GM12878 (cell line): ENCODE results near the gene DST. TPM values are rescaled to one million over a fixed set of nuclear protein-coding genes. Genes with fewer than 3 reads are reported as not detected.

Source experiments
- ATAC-seq: fragments of 200-7000 bp; cut with Tn5 transposase; 3 replicates; pipeline ENCODE4 v1.9.1; 2020; ENCODE audit warnings: mild to moderate bottlenecking, moderate library complexity
- BruUV-seq: library from RNA; stranded (reverse); fragments of 400-500 nt; replicated peaks from 2 replicates; lab custom pipeline; 2021; lab: Mats Ljungman, UMichigan
- CTCF ChIA-PET: fragments of 300-600 bp; sonication (Branson Sonifier 250); formaldehyde crosslinking; extraction: SDS; loops from one replicate; lab custom pipeline; 2021; ENCODE audit warnings: inconsistent platforms; lab: Yijun Ruan, JAX
- POLR2A ChIA-PET: fragments of 350-600 bp; formaldehyde crosslinking; extraction: SDS; loops from one replicate; lab custom pipeline; 2021; ENCODE audit warnings: inconsistent platforms; lab: Charles Lee
- RAD21 ChIA-PET: fragments of 300-600 bp; sonication (Branson Sonifier 250); formaldehyde crosslinking; loops from one replicate; lab custom pipeline; 2023; ENCODE audit warnings: antibody characterized with exemption; ENCODE audit not compliant: unreplicated experiment; lab: Charles Lee
- SMC1A ChIA-PET: fragments of 300-600 bp; sonication (Branson Sonifier 250); formaldehyde crosslinking; loops from one replicate; lab custom pipeline; 2023; ENCODE audit not compliant: unreplicated experiment, uncharacterized antibody; lab: Charles Lee
- DNase-seq: peaks from one replicate; pipeline ENCODE4 v3.0.0-alpha.2; 2011; ENCODE audit warnings: low read depth, low spot score
- FAIRE-seq: peaks from 3 replicates; lab custom pipeline; 2011; peaks lifted over from hg19 to GRCh38; lab: Jason Lieb, UNC
- H2AFZ ChIP-seq: 2 replicates; pipeline ENCODE4 v1.6.0; 2011; ENCODE audit warnings: low read depth, low read length, control low read depth; ENCODE audit not compliant: control insufficient read depth
- H3K27ac ChIP-seq: 2 replicates; pipeline ENCODE4 v1.5.1; 2011; ENCODE audit warnings: control low read depth; ENCODE audit not compliant: control insufficient read depth, insufficient read depth
- H3K27me3 ChIP-seq, 2 experiments: replicated peaks in 1 of 2; 2 replicates each; pipeline versions ENCODE4 v1.6.0 to v1.6.1; 2011; ENCODE audit warnings: low read length in 1 of 2; ENCODE audit not compliant: control insufficient read depth in 2 of 2, insufficient read depth in 2 of 2
- H3K36me3 ChIP-seq, 2 experiments: 2 replicates each; pipeline ENCODE4 v1.5.1; 2011; ENCODE audit warnings: low read length in 1 of 2; ENCODE audit not compliant: control insufficient read depth in 2 of 2, insufficient read depth in 2 of 2
- H3K4me1 ChIP-seq: 2 replicates; pipeline ENCODE4 v1.6.1; 2011; ENCODE audit warnings: mild to moderate bottlenecking, low read length, moderate library complexity, mixed read lengths; ENCODE audit not compliant: control insufficient read depth, insufficient read depth
- H3K4me2 ChIP-seq: 2 replicates; pipeline ENCODE4 v1.6.0; 2011; ENCODE audit warnings: control low read depth; ENCODE audit not compliant: control insufficient read depth, insufficient read depth
- H3K4me3 ChIP-seq: fragments of 200-600 bp; sonication (generic); 2 replicates; pipeline ENCODE4 v1.5.1; 2016
- H3K79me2 ChIP-seq: 2 replicates; pipeline ENCODE4 v1.6.0; 2011; ENCODE audit warnings: low read length; ENCODE audit not compliant: control insufficient read depth, insufficient read depth
- H3K9ac ChIP-seq: 2 replicates; pipeline ENCODE4 v1.8.0; 2011; ENCODE audit warnings: low read length, control low read depth, mixed read lengths; ENCODE audit not compliant: control insufficient read depth, insufficient read depth
- H3K9me3 ChIP-seq: replicated peaks from 3 replicates; pipeline ENCODE4 v1.5.1; 2011; ENCODE audit warnings: mild to moderate bottlenecking, low read length; ENCODE audit not compliant: control insufficient read depth, insufficient read depth
- H4K20me1 ChIP-seq: 2 replicates; pipeline ENCODE4 v1.6.0; 2011; ENCODE audit not compliant: control insufficient read depth, insufficient read depth
- CHD1 ChIP-seq: IDR thresholded peaks from 2 replicates; pipeline ENCODE4 v1.6.1; 2012; ENCODE audit warnings: low read depth, low read length, improper control_type of control experiment
- CTCF ChIP-seq, 3 experiments: IDR thresholded peaks in 2 of 3; conservative IDR thresholded peaks in 1 of 3; 2 replicates each; pipeline ENCODE4 v1.5.1; 2011; ENCODE audit warnings: low read depth in 3 of 3, low read length in 3 of 3, mild to moderate bottlenecking in 3 of 3, control low read depth in 2 of 3, moderate library complexity in 2 of 3, inconsistent platforms in 1 of 3, mixed read lengths in 1 of 3; ENCODE audit not compliant: control insufficient read depth in 2 of 3, insufficient read depth in 1 of 3; ENCODE audit errors: extremely low read depth in 1 of 3
- EED ChIP-seq: sonication (generic); IDR thresholded peaks from 2 replicates; pipeline ENCODE4 v1.6.1; 2016; ENCODE audit warnings: antibody characterized with exemption, low read depth
- FOS ChIP-seq: IDR thresholded peaks from 3 replicates; pipeline ENCODE4 v1.6.1; 2011; ENCODE audit warnings: borderline replicate concordance; ENCODE audit not compliant: insufficient read length; ENCODE audit errors: extremely low read depth
- PAX5 ChIP-seq: IDR thresholded peaks from 2 replicates; pipeline ENCODE4 v1.6.1; 2011; ENCODE audit warnings: low read depth, low read length, borderline replicate concordance
- RB1 ChIP-seq: fragments of 450-650 bp; formaldehyde crosslinking; IDR thresholded peaks from 2 replicates; pipeline ENCODE4 v1.6.1; 2017; ENCODE audit warnings: mild to moderate bottlenecking, borderline replicate concordance
- WGBS: methylation state at CpG from one replicate; pipeline ENCODE4 v1.1.6; 2016; ENCODE audit warnings: low lambda C conversion rate; ENCODE audit not compliant: insufficient replicate concordance, insufficient coverage; ENCODE audit errors: missing lambda C conversion rate; 5-methylcytosine and 5-hydroxymethylcytosine counted together
- in situ Hi-C: fragments of 300-500 bp; cut with MboI; formaldehyde crosslinking; loops from 9 replicates; pipeline ENCODE4 v1.14.3; 2018; ENCODE audit warnings: mixed read lengths
- intact Hi-C: fragments of 100-400 bp; cut with micrococcal nuclease; formaldehyde crosslinking; loops from one replicate; pipeline ENCODE4 v1.14.2; 2022; ENCODE audit not compliant: unreplicated experiment
- polyA plus RNA-seq, 11 experiments: library from polyadenylated mRNA; depleted of rRNA in 4 of 11; unstranded in 6 of 11; stranded (reverse) in 5 of 11; fragments of >200 nt; fragmentation: Nextera tagmentation in 4 of 11; fragmentation: Illumina TruSeq in 1 of 11; extraction: Ambion mirVana in 4 of 11; extraction: Trizol in 1 of 11; gene quantifications; 1 replicate in 1 of 11; 2 replicates in 10 of 11; pipeline versions ENCODE4 v1.2.1 to v1.2.3, GENCODE V29; 2011 to 2016; ENCODE audit warnings: inconsistent platforms in 2 of 11, missing spikeins in 2 of 11, low read depth in 1 of 11
- total RNA-seq, 4 experiments: library from RNA; depleted of rRNA in 3 of 4; stranded (reverse); fragments of >200 nt in 3 of 4; fragmentation: Illumina TruSeq in 1 of 4; extraction: Trizol in 1 of 4; gene quantifications; 2 replicates each; pipeline versions ENCODE4 v1.2.1 to v1.2.3, GENCODE V29; 2013 to 2021

Gene DST
- total and polyA plus RNA-seq, 10 of the 15 experiments (the other 5 are each of a cell fraction or from before 2014, with no cell fraction given): 32.1 to 156 (median 75.0) TPM

DNA sequence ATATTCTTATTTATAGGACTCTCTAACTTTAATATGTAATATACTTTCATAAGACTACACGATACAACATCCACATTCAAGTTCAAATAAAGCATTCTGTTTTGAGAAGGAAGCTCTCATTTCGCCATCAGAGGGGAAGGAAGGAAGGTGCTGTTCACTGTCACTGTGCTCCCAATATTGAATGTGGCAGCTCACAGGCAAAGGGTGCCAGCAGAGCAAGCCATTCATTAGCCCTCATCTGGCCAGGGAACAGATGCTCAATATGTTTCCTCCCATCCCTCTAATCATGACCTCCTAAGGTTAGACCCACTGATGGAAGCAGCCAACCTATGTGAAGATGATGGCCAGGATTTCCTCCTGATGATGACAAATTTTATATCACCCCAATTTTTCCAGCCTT lies 154.4 kb downstream of the DST start:
- SMC1A ChIA-PET: interaction anchor here (1.0 to 1.8 kb wide), 2 partner anchors 14 to 53 kb away, joined by 3 to 4 read pairs; no protein-coding TSS in a partner anchor

More for the DNA sequence above, 154.4 kb downstream of the DST start:
- Histone ChIP-seq H3K9ac (no peak overlapping the region), H2AFZ (no peak overlapping the region), H3K27ac (no peak overlapping the region), H3K4me1 (no peaks in the 10 kb centered on the region), H3K4me3 (no peak overlapping the region), H4K20me1 (no peaks in the 10 kb centered on the region), H3K27me3 (no peaks in the 10 kb centered on the region), H3K9me3 (no peaks in the 10 kb centered on the region), H3K79me2 (no peaks in the 10 kb centered on the region), H3K4me2 (no peak overlapping the region), H3K36me3 (peaks cover 6 to 29% of the 10 kb centered on the region in 2 experiments)
- 91% methylated on average over 2 of the region's 2 CpGs for WGBS
- ATAC-seq (no peak), DNase-seq (no peak), FAIRE-seq (no peak)
- intact Hi-C loops: no loop called here
- POLR2A ChIA-PET: no interaction called here
- TF ChIP-seq RB1 (no peak), EED (no peak), FOS (no peak), PAX5 (no peak), CTCF (IDR thresholded peaks at IDR 0.05 in 2 of 3, conservative IDR thresholded peaks at IDR 0.05 in 1 of 3; ENCODE audit: control insufficient read depth in 2 of 3, extremely low read depth in 1 of 3, insufficient read depth in 1 of 3, low read depth in 3 of 3, low read length in 3 of 3) (no peak), CHD1 (no peak)
- CTCF ChIA-PET: interaction anchor here (0.9 to 1.5 kb wide), 2 partner anchors 54 to 82 kb away, joined by 3 to 5 read pairs; no protein-coding TSS in a partner anchor
- RAD21 ChIA-PET: interaction anchor here (1.4 kb wide), 1 partner anchor 12 kb away, joined by 3 read pairs; no protein-coding TSS in a partner anchor
- in situ Hi-C loops: no loop called here
- BruUV-seq: no TSS peak
